SK-N-SH treated with all-trans-retinoic acid at 6 μM for 48 hours (cell line): ENCODE data around the gene DBX1.

ENCODE experiments used
- ARNTL ChIP-seq: fragments of 450-650 bp; formaldehyde crosslinking; IDR thresholded peaks from 2 replicates; pipeline ENCODE4 v1.5.0; 2020; ENCODE audit warnings: low read depth, mild to moderate bottlenecking, moderate library complexity, borderline replicate concordance
- CREB5 ChIP-seq: fragments of 250-450 bp; sonication (Bioruptor Pico); IDR thresholded peaks from 2 replicates; pipeline ENCODE4 v1.5.1; 2020; ENCODE audit warnings: low read depth, mild to moderate bottlenecking, moderate library complexity
- CSDC2 ChIP-seq: fragments of 250-450 bp; sonication (Bioruptor Pico); IDR thresholded peaks from 2 replicates; pipeline ENCODE4 v1.5.0; 2020; ENCODE audit warnings: mild to moderate bottlenecking, moderate library complexity
- ISL1 ChIP-seq: fragments of 250-450 bp; sonication (Bioruptor Pico); IDR thresholded peaks from 2 replicates; pipeline ENCODE4 v2.1.2; 2022; ENCODE audit warnings: mild to moderate bottlenecking, moderate library complexity
- PATZ1 ChIP-seq: fragments of 250-450 bp; sonication (Bioruptor Pico); IDR thresholded peaks from 2 replicates; pipeline ENCODE4 v1.8.0; 2020; ENCODE audit warnings: mild to moderate bottlenecking, moderate library complexity, borderline replicate concordance
- TOX ChIP-seq: fragments of 250-450 bp; sonication (Bioruptor Pico); IDR thresholded peaks from 2 replicates; pipeline ENCODE4 v1.8.0; 2021; ENCODE audit warnings: mild to moderate bottlenecking, moderate library complexity, borderline replicate concordance
- ZNF70 ChIP-seq: fragments of 450-650 bp; formaldehyde crosslinking; IDR thresholded peaks from 2 replicates; pipeline ENCODE4 v1.5.0; 2020; ENCODE audit warnings: mild to moderate bottlenecking, moderate library complexity

- TF ChIP-seq CREB5 (no peak), PATZ1 (no peak), TOX (no peak), ARNTL (CRISPR knock-in tag) (no peak), ISL1 (no peak), CSDC2 (CRISPR knock-in tag) (no peak), ZNF70 (CRISPR knock-in tag) (no peak)
These were observed 41.0 kb downstream of the DBX1 start for GRCh38 chr11:20119315-20119714.
